ENCODE measurements around the gene CHCHD3. TPM values are rescaled to one million over a fixed set of nuclear protein-coding genes. Genes with fewer than 3 reads are reported as not detected.

CHCHD3 gene
- polyA plus RNA-seq, 1 donor (not counting 4 experiments of a cell fraction or from before 2014, with no cell fraction given): 59.2 TPM

GRCh38 chr7:132793474-132793873, 288.4 kb downstream of the CHCHD3 start:
- Histone ChIP-seq H2AFZ (ENCODE audit: control insufficient read depth, low read length) (no peak overlapping the region), H3K9me3 (ENCODE audit: control insufficient read depth, low read depth, low read length) (no peaks in the 10 kb centered on the region), H3K9me1 (ENCODE audit: control insufficient read depth, extremely low read depth, insufficient read depth, low read length) (no peaks in the 10 kb centered on the region), H3K4me1 (ENCODE audit: control insufficient read depth, extremely low read depth, insufficient read depth, low read length) (no peaks in the 10 kb centered on the region), H3K4me2 (ENCODE audit: control insufficient read depth, extremely low read depth, insufficient read depth, low read depth, low read length) (no peak overlapping the region), H4K20me1 (ENCODE audit: control insufficient read depth, extremely low read depth, insufficient read depth, low read length) (no peaks in the 10 kb centered on the region), H3K27me3 (ENCODE audit: control insufficient read depth, extremely low read depth, insufficient read depth, low read length) (no peaks in the 10 kb centered on the region), H3K4me3 (ENCODE audit: control insufficient read depth in 2 of 3, extremely low read depth in 1 of 3, insufficient read depth in 2 of 3, low read depth in 1 of 3, low read length in 3 of 3) (no peak overlapping the region), H3K79me2 (ENCODE audit: control insufficient read depth, insufficient read depth, low read length) (no peaks in the 10 kb centered on the region), H3K27ac (ENCODE audit: control insufficient read depth, insufficient read depth, low read length) (no peak overlapping the region), H3K9ac (ENCODE audit: control insufficient read depth, extremely low read depth, insufficient read depth, low read length) (no peak overlapping the region), H3K36me3 (ENCODE audit: control insufficient read depth in 2 of 2, extremely low read depth in 1 of 2, insufficient read depth in 2 of 2, low read length in 2 of 2) (peaks cover 0 to 10% of the 10 kb centered on the region in 2 experiments)
- TF ChIP-seq, protein P1, sequence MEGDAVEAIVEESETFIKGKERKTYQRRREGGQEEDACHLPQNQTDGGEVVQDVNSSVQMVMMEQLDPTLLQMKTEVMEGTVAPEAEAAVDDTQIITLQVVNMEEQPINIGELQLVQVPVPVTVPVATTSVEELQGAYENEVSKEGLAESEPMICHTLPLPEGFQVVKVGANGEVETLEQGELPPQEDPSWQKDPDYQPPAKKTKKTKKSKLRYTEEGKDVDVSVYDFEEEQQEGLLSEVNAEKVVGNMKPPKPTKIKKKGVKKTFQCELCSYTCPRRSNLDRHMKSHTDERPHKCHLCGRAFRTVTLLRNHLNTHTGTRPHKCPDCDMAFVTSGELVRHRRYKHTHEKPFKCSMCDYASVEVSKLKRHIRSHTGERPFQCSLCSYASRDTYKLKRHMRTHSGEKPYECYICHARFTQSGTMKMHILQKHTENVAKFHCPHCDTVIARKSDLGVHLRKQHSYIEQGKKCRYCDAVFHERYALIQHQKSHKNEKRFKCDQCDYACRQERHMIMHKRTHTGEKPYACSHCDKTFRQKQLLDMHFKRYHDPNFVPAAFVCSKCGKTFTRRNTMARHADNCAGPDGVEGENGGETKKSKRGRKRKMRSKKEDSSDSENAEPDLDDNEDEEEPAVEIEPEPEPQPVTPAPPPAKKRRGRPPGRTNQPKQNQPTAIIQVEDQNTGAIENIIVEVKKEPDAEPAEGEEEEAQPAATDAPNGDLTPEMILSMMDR (optimal IDR thresholded peaks at IDR 0.05 in 1 of 3, IDR thresholded peaks at IDR 0.05 in 1 of 3, conservative IDR thresholded peaks at IDR 0.05 in 1 of 3; ENCODE audit: extremely low read depth in 1 of 3, insufficient read depth in 2 of 3, low read length in 3 of 3): no peak
- no peak for TF ChIP-seq EZH2 (IDR thresholded peaks at IDR 0.05; ENCODE audit: low read length)
- DNase-seq (ENCODE audit: low read depth, low spot score) (no peak), FAIRE-seq (no peak)
- dilution Hi-C loops (cut with MboI; ENCODE audit: extremely low pct_ligation_motif_present, low sequenced_read_pairs): no loop called here

GRCh38 chr7:132791036-132791435, 290.9 kb downstream of the CHCHD3 start:
- Histone ChIP-seq H3K27ac (ENCODE audit: control insufficient read depth, insufficient read depth, low read length) (no peak overlapping the region), H3K4me2 (ENCODE audit: control insufficient read depth, extremely low read depth, insufficient read depth, low read depth, low read length) (no peak overlapping the region), H3K27me3 (ENCODE audit: control insufficient read depth, extremely low read depth, insufficient read depth, low read length) (no peaks in the 10 kb centered on the region), H2AFZ (ENCODE audit: control insufficient read depth, low read length) (no peak overlapping the region), H3K79me2 (ENCODE audit: control insufficient read depth, insufficient read depth, low read length) (no peaks in the 10 kb centered on the region), H4K20me1 (ENCODE audit: control insufficient read depth, extremely low read depth, insufficient read depth, low read length) (no peaks in the 10 kb centered on the region), H3K4me3 (ENCODE audit: control insufficient read depth in 2 of 3, extremely low read depth in 1 of 3, insufficient read depth in 2 of 3, low read depth in 1 of 3, low read length in 3 of 3) (no peak overlapping the region), H3K36me3 (ENCODE audit: control insufficient read depth in 2 of 2, extremely low read depth in 1 of 2, insufficient read depth in 2 of 2, low read length in 2 of 2) (peaks cover 0 to 8% of the 10 kb centered on the region in 2 experiments), H3K9me3 (ENCODE audit: control insufficient read depth, low read depth, low read length) (no peaks in the 10 kb centered on the region), H3K4me1 (ENCODE audit: control insufficient read depth, extremely low read depth, insufficient read depth, low read length) (no peaks in the 10 kb centered on the region), H3K9ac (ENCODE audit: control insufficient read depth, extremely low read depth, insufficient read depth, low read length) (no peak overlapping the region), H3K9me1 (ENCODE audit: control insufficient read depth, extremely low read depth, insufficient read depth, low read length) (no peaks in the 10 kb centered on the region)
- TF ChIP-seq, protein P1 (optimal IDR thresholded peaks at IDR 0.05 in 1 of 3, IDR thresholded peaks at IDR 0.05 in 1 of 3, conservative IDR thresholded peaks at IDR 0.05 in 1 of 3; ENCODE audit: extremely low read depth in 1 of 3, insufficient read depth in 2 of 3, low read length in 3 of 3): no peak
- TF ChIP-seq EZH2 (IDR thresholded peaks at IDR 0.05; ENCODE audit: low read length): no peak
- DNase-seq (ENCODE audit: low read depth, low spot score): no peak
- dilution Hi-C loops (cut with MboI; ENCODE audit: extremely low pct_ligation_motif_present, low sequenced_read_pairs): no loop called here
- FAIRE-seq: no peak
